GM18873 (cell line): ENCODE data around the gene AHNAK.
"Not testable (repeated sequence)": the region's sequence is repeated elsewhere in the genome, so short reads cannot be mapped to it uniquely, and the experiment has no call there.

Source experiments
- ATAC-seq: cut with Tn5 transposase; IDR thresholded peaks from one replicate; pipeline ENCODE4 v1.9.1; 2021; ENCODE audit warnings: mild to moderate bottlenecking, moderate library complexity, moderate number of reproducible peaks; ENCODE audit not compliant: unreplicated experiment, low FRiP score

The AHNAK gene

DNA sequence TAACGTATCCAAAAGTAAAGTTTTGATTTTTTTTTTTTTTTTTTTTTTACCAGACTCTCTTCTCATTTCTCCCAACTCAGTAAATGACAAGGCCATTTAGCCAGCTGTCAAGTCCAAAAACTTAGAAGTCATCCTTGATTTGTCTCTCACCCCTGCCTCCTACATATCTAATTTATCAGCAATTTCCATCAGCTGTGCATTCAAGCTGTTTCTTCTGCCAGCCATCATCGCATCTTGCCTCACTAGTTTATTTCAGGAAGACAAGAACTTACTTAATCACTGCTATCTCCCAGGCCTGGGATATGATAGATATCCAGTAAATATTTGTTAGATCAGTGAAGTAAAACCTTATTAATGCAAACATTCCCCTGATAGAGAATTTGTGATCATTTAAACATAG is 80.2 kb downstream of the AHNAK start:
- ATAC-seq, result no peak

DNA sequence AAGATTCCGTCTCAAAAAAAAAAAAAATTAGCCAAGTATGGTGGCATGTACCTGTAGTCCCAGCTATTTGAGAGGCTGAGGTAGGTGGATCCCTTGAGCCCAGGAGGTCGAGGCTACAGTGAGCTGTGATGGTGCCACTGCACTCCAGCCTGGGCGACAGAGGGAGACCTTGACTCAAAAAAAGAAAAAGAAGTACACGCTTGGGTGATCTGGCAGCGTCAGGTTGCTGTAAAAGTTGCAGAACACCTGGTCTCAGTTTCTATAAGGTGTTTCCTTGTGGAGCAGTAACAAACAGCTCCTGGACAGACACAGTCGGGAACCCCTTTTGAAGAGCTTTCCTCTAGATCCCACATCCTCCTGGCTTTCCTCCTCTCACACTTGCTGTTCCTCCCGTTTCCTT is 82.0 kb downstream of the AHNAK start:
- no peak for ATAC-seq

DNA sequence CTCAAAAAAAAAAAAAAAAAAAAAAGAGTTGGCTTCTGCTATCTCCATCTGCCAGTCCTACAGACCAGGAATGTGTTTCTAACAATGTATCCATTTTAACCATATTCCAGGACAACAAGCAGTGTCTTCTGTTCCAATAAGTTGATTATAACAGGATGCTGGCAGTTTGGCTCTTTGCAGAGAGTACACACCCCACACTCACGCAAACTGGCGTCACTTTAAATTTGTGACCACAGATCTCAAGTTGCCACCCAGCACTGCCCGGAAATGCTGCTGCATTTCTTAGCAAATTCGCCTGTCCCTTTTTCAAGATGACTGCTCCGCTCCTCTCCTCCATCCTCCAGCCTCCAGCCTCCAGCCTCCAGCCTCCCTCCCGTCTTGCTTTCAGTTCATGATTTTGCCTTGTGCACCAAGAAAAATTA is 83.5 kb downstream of the AHNAK start:
- ATAC-seq, result no peak

DNA sequence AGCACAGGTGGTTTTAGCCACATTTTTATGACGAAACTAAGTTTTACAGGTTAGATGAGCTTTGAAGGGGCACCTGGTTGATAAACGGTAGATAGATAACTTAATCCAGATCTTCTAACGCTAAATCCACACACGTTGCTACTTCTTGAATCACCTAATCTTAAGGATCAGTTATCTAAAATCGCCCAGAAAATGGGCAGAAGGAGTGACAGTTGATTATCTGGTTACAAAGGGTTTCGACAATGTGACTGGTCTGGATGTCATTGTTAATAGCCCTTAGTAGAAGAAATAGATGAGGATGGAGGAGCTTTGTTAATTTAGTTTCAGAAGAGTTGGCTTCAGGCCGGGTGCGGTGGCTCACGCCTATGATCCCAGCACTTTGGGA is 84.1 kb downstream of the AHNAK start:
- no peak for ATAC-seq

DNA sequence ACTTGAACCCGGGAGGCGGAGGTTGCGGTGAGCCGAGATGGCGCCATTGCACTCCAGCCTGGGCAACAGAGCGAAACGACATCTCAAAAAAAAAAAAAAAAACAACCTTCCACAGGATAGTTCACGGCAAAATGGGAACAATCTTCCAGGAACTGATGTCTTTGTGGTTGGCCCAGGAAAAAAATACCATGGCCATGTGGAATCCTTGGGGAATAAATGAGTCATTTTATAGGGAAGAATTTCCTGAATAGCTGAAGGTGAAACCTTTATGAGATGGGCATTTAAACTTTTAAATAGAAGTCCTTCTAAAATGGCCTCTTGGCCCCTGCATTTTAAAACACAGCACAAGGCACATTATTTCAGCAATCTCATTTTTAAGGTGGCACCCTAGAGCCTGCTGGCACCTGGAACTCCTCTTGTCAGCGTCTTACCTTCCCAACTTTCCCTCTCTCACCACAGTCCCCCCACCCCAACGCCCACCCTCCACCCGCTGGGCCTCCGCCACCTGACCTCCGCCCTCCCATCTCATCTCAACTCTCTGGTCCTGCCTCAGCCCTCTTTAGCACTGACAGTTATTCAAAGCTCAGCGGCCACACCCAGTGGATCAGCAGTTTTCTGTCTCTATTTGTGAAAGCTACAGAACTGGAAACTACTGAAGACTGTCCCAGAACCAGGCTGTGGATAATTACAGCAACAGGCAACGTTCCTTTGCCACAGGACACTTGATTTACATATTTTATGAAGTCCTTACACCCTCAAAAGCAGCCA is 84.7 kb downstream of the AHNAK start:
- no peak for ATAC-seq

DNA sequence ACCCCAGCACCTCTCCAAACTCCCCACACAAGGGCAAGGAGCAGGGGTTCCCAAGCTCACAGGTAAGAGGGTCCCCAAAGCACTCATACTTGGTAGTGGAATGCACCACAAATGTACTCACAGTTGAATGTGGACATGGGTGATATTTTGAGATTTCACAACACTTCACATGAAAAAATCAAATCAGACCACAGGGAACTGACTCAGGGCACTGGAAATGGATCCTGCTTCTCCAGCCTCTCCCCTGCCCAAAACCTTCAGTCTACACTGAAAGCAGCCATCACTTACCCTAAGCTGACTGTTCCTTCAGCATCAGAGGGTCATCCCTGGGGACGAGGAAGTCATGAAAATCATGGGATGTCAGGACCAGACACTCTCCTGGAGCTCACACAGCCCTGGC is 87.5 kb downstream of the AHNAK start:
- ATAC-seq, result no peak

DNA sequence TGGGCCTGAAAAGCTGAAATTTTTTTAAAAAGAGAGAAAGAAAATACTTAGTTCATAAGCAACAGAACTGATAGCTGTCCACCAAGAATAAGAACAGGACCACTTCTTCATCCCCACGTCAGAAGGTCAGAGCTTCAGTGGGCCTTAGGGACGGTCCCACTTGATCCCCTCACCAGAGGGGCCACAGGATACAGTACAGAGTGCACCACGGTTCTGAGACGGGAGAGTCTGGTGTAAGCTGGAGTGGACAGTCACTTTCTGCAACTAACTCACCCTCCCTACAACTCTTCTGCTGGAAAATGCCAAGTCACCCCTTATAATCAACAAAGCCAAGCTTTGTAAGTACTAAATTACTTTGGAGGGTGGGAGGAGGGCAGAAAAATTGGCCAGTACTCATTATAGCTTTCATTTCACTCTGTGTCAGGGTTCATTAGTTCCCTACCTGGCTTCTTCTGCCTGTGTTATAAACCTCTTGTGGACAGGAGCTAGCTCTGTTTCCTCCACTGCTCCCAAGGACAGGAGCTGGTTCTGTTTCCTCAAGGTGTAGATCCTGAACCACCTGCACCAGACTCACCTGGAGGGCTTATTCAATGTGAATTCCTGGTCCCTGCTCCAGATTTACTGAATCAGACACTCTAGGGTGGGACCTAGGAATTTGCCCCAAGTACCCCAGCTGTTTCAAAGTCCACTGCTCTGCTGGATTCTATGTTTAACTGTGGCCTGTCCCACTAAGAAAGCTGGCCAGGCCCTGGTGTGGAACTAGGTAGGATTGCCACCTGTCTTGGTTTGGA is 88.2 kb downstream of the AHNAK start:
- no peak for ATAC-seq

DNA sequence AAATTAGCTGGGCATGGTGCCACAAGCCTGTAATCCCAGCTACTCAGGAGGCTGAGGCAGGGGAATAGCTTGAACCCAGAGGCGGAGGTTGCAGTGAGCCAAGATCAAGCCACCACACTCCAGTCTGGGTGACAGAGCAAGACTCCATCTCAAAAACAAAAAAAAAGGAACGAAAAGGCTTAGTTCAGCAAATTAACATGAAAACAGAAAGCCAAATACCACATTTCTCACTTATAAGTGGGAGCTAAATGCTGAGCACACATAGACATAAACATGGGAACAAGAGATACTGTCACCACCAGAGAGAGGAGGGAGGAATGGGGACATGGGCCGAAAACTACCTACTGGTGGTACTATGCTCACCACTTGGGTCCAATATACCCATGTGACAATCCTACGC is 89.1 kb downstream of the AHNAK start:
- no peak for ATAC-seq

DNA sequence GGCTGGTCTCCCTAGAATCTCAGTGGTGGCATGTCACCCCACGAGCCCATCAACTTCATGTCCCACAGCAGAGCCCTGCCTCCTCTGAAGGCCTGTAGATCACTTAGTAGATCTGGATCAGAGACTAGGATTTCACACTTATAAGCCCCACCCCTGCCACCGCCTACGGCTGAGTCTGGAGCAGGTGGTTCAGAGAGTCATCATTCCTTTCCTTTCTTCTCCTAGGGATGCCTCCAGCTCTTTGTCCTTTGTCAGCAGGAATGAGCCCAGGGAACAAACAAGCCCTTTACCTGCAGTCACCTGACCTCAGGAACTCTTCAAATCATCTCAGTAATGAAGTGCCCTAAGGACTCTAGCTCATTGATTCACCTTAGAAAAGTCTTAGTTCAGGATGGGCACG is 90.0 kb downstream of the AHNAK start:
- ATAC-seq, result no peak

DNA sequence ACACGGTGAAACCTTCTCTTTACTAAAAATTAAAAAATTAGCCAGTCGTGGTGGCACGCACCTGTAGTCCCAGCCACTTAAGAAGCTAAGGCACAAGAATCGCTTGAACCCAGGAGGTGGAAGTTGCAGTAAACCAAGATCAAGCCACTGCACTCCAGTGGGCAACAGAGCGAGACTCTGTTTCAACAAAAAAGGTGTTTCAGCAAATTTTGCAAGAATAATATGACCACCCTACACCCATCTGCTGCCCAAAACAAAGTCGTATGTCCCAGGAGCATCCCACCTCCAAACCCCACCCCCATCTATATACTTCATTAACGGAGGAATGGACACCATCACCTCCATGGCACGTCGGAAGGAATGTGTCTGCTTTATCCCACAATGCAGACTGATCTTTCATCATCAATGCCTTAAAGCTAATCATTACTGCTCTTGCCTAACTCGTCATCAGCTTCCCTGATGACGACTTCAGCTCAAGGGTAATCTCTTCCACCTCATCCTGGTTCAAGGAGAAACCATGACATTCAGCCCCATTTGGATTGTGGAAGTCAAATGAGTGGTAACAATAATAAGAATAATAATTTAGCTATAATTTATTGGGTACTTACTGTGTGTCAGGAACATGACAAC is 93.7 kb downstream of the AHNAK start:
- no peak for ATAC-seq

DNA sequence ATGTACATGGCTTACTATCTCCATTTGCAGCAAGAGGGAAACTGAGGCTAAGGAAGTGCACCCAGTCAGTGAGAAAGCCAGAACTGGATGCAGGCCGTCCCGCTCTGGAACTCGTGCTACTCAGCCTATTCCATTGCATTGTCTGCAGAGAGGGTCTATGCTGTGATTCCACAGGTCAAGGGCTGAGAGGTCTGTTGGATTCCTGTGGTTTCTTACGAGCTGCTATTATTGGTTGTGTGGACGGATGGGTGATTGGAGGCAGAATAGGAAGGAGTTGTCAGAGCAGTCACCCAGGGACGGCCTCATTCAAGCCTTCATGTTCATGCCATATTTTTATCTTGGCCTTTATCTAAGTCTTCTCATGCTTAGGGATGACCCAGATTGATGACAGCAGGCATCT is 94.3 kb downstream of the AHNAK start:
- no peak for ATAC-seq

DNA sequence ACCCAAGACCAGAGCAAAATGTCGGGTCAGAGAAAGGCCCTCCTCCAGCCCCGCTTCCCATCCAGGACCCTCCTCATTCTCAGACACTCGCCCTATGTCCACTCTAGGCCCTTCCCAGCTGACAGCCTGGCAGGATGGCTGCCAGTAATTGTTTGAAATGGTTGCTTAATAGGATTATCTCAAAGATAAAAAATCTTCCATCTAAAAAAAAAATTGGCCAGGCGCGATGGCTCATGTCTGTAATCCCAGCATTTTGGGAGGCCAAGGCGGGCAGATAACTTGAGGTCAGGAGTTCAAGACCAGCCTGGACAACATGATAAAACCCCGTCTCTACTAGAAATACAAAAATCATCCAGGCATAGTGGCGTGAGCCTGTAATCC is 95.4 kb downstream of the AHNAK start:
- no peak for ATAC-seq

DNA sequence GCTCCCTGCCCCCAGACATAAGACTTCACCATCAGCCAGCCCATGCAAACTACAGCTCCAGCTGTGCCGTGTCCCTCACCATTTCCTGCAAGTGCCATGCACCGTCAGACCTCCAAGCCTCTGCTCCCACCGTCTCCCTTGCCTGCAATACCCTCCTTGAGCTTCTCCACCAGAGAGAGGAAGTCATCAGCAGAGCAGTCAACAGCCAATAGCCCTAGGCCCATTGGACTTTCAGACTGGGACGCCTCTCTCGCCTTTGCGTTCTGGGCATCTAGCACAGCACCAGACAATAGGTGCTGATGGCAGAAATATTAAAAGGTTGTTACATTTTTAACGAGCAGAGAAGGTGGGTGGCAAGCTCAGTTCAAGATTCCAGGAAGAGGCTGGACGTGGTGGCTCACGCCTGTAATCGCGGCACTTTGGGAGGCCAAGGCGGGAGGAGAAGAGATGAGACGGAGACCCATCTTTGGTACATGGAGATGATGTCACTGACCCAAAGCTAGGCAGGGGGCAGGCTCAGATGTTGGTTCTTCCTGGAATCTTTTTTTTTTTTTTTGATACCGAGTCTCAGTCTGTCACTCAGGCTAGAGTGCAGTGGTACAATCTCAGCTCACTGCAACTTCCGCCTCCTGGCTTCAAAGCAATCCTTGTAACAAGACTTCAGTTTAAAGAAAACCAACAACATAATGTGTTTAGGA is 95.9 kb downstream of the AHNAK start:
- no peak for ATAC-seq

DNA sequence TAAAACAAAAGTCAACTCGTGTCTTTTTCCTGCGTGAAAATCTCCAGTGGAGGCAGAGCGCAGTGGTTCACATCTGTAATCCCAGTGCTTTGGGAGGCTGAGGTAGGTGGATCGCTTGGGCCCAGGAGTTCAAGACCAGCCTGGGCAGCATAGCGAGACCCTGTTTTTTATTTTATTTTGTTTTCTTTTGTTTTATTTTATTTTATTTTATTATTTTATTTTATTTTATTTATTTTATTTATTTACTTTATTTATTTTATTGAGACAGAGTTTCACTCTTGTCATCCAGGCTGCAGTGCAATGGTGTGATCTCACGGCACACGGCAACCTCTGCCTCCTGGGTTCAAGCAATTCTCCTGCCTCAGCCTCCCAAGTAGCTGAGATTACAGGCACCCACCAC is 96.7 kb downstream of the AHNAK start:
- not testable (repeated sequence) for ATAC-seq

DNA sequence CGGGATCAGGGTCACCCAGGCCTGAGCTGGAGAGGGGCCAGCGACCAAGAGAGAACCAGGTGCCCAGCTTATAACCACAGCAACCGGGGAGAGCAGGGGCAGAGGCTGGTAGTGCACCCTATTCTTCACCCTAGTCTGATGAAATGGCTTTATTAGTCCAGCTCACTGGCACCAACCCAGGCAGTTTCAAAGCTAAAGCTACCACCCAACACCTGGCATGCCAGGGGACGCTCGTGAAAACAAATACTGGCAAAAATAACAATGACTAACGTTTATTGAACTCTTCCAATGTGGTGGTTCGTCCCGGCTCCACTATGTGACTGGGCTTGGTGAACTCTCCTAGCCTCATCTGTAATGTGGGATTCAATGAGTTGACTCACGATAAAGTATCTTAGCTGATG is 97.2 kb downstream of the AHNAK start:
- ATAC-seq, result no peak

DNA sequence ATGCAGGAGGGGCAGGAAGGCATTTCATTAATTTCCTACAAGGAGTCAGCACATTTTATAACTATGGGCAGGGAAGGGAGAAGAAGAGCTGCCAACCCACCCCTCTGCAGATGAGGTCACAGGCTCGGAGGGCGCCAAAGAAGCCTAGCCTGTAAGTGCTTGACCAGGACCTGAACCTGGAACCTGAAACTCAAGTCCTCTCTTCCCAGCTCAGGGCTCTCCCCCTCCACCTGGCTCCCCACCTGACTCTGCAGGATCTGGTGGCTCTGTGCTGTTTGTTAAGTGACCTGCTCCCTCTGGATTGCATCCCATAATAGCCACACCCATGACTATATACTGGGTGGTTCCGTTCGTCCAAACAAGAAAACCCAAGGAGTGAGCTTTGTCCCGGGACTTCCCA is 100.5 kb downstream of the AHNAK start:
- no peak for ATAC-seq

DNA sequence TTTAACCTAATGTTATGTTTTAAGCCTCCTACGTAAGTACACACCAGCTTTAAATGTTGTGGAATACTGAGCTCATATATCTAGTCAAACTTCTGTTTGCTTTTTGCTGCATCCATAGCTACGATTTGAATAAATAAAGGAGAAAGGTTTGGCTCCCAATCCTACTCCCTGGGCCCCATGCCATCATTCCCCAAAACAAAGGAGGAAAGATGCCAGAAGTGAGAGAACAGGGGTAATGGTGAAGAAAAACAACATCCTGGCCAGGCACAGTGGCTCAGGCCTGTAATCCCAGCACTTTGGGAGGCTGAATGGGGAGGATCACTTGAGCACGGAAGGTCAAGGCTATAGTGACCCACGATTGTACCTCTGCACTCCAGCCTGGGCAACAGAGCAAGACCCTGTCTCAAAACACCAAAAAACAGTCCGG is 101.3 kb downstream of the AHNAK start:
- no peak for ATAC-seq

DNA sequence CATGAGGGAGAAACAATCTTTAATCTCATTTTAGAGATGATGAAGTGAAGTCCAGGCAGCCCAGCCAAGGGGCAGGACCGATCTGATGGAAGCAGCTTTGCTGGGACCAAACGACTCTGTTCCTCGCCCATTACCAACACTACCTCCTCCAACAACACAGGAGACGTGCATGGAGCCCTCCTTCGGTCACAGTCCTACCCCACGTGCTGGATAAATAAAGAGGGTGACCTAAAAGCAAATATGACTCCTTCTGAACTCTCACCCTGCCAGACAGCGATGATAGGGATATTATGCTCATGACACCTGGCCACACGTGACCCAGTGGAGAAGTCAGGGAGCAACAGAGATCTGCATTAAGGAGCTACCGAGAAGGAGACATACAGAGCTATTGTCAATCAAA is 101.8 kb downstream of the AHNAK start:
- no peak for ATAC-seq

DNA sequence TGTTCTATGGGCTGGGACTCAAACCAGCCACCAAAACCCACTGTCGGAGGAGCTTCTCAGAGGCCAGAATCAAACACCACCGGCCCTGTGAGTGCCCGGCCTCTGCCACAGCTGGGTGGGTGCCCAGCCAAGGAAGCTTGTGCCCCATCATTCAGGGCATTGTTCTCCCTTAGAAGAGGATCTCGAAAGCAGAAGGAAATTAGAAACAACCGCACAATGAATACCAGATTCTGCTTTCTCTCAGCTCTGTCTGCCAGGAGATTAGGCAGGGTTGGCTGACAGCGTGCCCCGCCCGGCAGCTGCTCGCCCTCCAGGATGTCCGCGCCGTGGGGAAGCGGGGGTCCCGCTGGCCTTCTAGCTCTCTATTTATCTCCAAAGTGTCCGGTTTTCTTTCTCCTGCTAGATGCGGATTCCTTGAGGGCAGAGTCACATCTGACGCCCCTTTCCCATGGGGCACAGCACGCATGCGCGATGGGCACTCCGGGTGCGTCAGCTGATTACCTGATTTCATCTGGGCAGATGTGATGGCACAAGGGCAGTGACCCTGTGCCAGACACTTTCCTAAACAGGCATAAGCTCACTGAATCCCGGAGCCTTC is 102.3 kb downstream of the AHNAK start:
- no peak for ATAC-seq

DNA sequence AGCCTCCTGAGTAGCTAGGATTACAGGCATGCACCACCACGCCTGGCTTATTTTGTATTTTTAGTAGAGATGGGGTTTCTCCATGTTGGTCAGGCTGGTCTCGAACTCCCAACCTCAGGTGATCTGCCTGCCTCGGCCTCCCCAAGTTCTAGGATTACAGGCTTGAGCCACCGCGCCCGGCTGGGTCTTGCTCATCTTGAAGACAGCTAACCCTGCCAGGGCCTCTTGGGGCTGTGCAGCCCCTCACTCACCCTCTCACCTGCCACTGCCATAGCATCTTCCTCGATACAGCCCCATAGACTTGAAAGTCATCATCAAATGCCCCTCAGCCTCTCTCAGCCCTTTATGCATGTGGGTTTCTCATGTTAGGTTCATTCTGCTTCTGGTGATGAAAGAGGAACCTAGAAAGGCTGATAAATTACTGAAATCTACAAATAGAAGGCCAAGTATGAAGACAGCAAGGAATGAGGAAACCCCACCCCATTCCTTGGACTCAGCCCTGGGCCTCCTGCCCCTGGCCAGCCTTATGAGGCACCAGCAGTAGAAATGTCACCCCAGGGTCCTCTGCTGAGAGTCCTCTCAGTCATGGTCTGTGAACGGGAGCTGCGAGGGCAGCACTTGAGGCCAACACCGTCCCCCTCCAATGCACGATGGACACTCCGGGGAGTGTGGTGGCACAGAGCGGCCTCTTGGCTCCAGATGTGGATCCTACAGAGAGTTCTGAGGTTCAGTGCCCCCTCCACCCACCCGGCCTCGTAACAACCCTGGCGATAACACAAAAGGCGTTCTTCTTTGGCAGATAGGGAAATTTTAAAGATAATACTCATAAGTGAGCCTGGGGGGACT is 103.0 kb downstream of the AHNAK start:
- ATAC-seq, result no peak
